Smooth muscle cell of the brain vasculature (primary cell): Measurements from ENCODE around the gene BSND.
A peak's percentile ranks its signal among the peaks of the same experiment; 100 is the strongest.

Experiments used
- DNase-seq: peaks from one replicate; pipeline ENCODE4 v3.0.0-alpha.2; 2012; ENCODE audit warnings: low read depth, low spot score

Gene BSND

GRCh38 chr1:54991939-54992338, 6.8 kb upstream of the BSND start:
- no peak for DNase-seq

- DNase-seq = no peak
Observed at GRCh38 chr1:54993140-54993539, 5.6 kb upstream of the BSND start.

GRCh38 chr1:54994355-54994990, 4.3 kb upstream of the BSND start:
- DNase-seq = no peak

GRCh38 chr1:54995013-54995760, 3.5 kb upstream of the BSND start:
- DNase-seq = no peak

GRCh38 chr1:54995835-54996234, 2.9 kb upstream of the BSND start:
- no peak for DNase-seq

- peak; percentile 39 for DNase-seq
Observed at GRCh38 chr1:54996359-54996868, 2.3 kb upstream of the BSND start.

GRCh38 chr1:54996869-54997710, 1.6 kb upstream of the BSND start:
- DNase-seq = no peak

- DNase-seq = no peak
Observed at GRCh38 chr1:54997711-54997986, 1.1 kb upstream of the BSND start.

GRCh38 chr1:54998100-54998499, 633 bp upstream of the BSND start:
- DNase-seq = no peak

- DNase-seq = no peak
Observed at GRCh38 chr1:55000110-55001085, 1.7 kb downstream of the BSND start.

GRCh38 chr1:55001311-55001710, 2.6 kb downstream of the BSND start:
- no peak for DNase-seq

- no peak for DNase-seq
Observed at GRCh38 chr1:55002686-55003085, 4.0 kb downstream of the BSND start.

GRCh38 chr1:55005351-55006140, 6.8 kb downstream of the BSND start:
- DNase-seq = no peak

- no peak for DNase-seq
Observed at GRCh38 chr1:55006931-55007330, 8.2 kb downstream of the BSND start.

GRCh38 chr1:55007625-55008024, 8.9 kb downstream of the BSND start:
- no peak for DNase-seq

- DNase-seq = no peak
Observed at GRCh38 chr1:55010194-55010886, 11.6 kb downstream of the BSND start.

- DNase-seq = no peak
Observed at GRCh38 chr1:55010887-55011217, 12.1 kb downstream of the BSND start.

- DNase-seq = no peak
Observed at GRCh38 chr1:55012661-55013060, 13.9 kb downstream of the BSND start.

GRCh38 chr1:55015123-55015522, 16.4 kb downstream of the BSND start:
- no peak for DNase-seq
